OCI-LY1 (cell line): ENCODE results near the gene MFAP4.

Source experiments
- H2AFZ ChIP-seq: fragments of 200-600 bp; sonication (generic), shearing (Covaris generic); 2 replicates; pipeline ENCODE4 v1.6.0; 2014; ENCODE audit warnings: antibody characterized with exemption, mild to moderate bottlenecking, low read length
- H3F3A ChIP-seq: fragments of 200-600 bp; sonication (generic), shearing (Covaris generic); 2 replicates; pipeline ENCODE4 v1.6.0; 2014; ENCODE audit warnings: mild to moderate bottlenecking, antibody characterized with exemption, low read length, moderate library complexity; ENCODE audit not compliant: insufficient read depth
- H3K27ac ChIP-seq: fragments of 200-600 bp; sonication (generic); 2 replicates; pipeline ENCODE4 v1.5.1; 2014; ENCODE audit warnings: low read length, mixed run types, mild to moderate bottlenecking, low read depth; ENCODE audit not compliant: poor library complexity, severe bottlenecking
- H3K27me3 ChIP-seq: fragments of 200-600 bp; sonication (generic); 2 replicates; pipeline ENCODE4 v1.6.0; 2014; ENCODE audit warnings: antibody characterized with exemption, mild to moderate bottlenecking, low read length, moderate library complexity; ENCODE audit not compliant: insufficient read depth
- H3K36me3 ChIP-seq: fragments of 200-600 bp; sonication (generic); 2 replicates; pipeline ENCODE4 v1.6.1; 2014; ENCODE audit warnings: mild to moderate bottlenecking, antibody characterized with exemption, low read length, moderate library complexity, mixed read lengths; ENCODE audit not compliant: insufficient read depth
- H3K4me1 ChIP-seq: fragments of 200-600 bp; sonication (generic); 2 replicates; pipeline ENCODE4 v1.5.1; 2014; ENCODE audit warnings: mild to moderate bottlenecking, low read length, moderate library complexity; ENCODE audit not compliant: insufficient read depth, severe bottlenecking
- H3K4me2 ChIP-seq: fragments of 200-600 bp; sonication (generic), shearing (Covaris generic); 2 replicates; pipeline ENCODE4 v1.6.1; 2014; ENCODE audit warnings: low read length
- H3K4me3 ChIP-seq: fragments of 200-600 bp; sonication (generic); 2 replicates; pipeline ENCODE4 v1.5.1; 2014; ENCODE audit warnings: low read length, low read depth, mild to moderate bottlenecking, mixed read lengths; ENCODE audit not compliant: poor library complexity, severe bottlenecking
- H3K79me2 ChIP-seq: fragments of 200-600 bp; shearing (Covaris generic); 2 replicates; pipeline ENCODE4 v1.6.1; 2016; ENCODE audit warnings: mixed run types, low read length, mixed read lengths; ENCODE audit not compliant: insufficient read depth
- H3K9ac ChIP-seq: fragments of 200-600 bp; sonication (generic), shearing (Covaris generic); 2 replicates; pipeline ENCODE4 v1.6.1; 2014; ENCODE audit warnings: mild to moderate bottlenecking, low read length, mixed read lengths
- H3K9me2 ChIP-seq: fragments of 200-600 bp; sonication (generic), shearing (Covaris generic); 2 replicates; pipeline ENCODE4 v1.6.1; 2014; ENCODE audit warnings: low read depth, mild to moderate bottlenecking, low read length, mixed read lengths
- H3K9me3 ChIP-seq: fragments of 200-600 bp; shearing (Covaris generic); 2 replicates; pipeline ENCODE4 v1.6.1; 2014; ENCODE audit warnings: low read length, mixed read lengths
- H4K20me1 ChIP-seq: fragments of 200-600 bp; sonication (generic), shearing (Covaris generic); 2 replicates; pipeline ENCODE4 v1.6.0; 2016; ENCODE audit warnings: mild to moderate bottlenecking, low read length; ENCODE audit not compliant: insufficient read depth
- CTCF ChIP-seq: fragments of 200-600 bp; sonication (generic), shearing (Covaris generic); IDR thresholded peaks from 2 replicates; pipeline ENCODE4 v1.5.1; 2017; ENCODE audit warnings: mild to moderate bottlenecking, antibody characterized with exemption, low read length, moderate library complexity, mixed read lengths
- EZH2 ChIP-seq: fragments of 200-600 bp; sonication (generic), shearing (Covaris generic); IDR thresholded peaks from 2 replicates; pipeline ENCODE4 v1.8.0; 2017; ENCODE audit warnings: borderline replicate concordance, mixed run types, mild to moderate bottlenecking, antibody characterized with exemption, low read length, moderate library complexity, mixed read lengths

Gene MFAP4

GRCh38 chr17:19385521-19385983 is 1.4 kb downstream of the MFAP4 start:
- H2AFZ ChIP-seq, result no peak overlapping the region

GRCh38 chr17:19384723-19385391 is 2.1 kb downstream of the MFAP4 start:
- H3K27me3 ChIP-seq, result peaks cover under 1% of the 10 kb centered on the region; the same call in 1 of the 2 replicates
- TF ChIP-seq EZH2 (no peak), CTCF (no peak)
- no peaks in the 10 kb centered on the region for H4K20me1 ChIP-seq
- no peak overlapping the region for H2AFZ ChIP-seq
- no peaks in the 10 kb centered on the region for H3K9me3 ChIP-seq
- no peak overlapping the region for H3K4me2 ChIP-seq
- H3K4me3 ChIP-seq, result no peak overlapping the region
- H3K9ac ChIP-seq, result no peak overlapping the region
- H3K4me1 ChIP-seq, result no peaks in the 10 kb centered on the region
- H3K9me2 ChIP-seq, result no peaks in the 10 kb centered on the region
- H3K79me2 ChIP-seq, result no peaks in the 10 kb centered on the region
- peaks cover 18% of the 10 kb centered on the region; the same call in 1 of the 2 replicates for H3K36me3 ChIP-seq
- H3F3A ChIP-seq, result no peaks in the 10 kb centered on the region
- no peak overlapping the region for H3K27ac ChIP-seq

More at GRCh38 chr17:19385521-19385983, 1.4 kb downstream of the MFAP4 start:
- Histone ChIP-seq H3K27ac (no peak overlapping the region), H3K4me3 (no peak overlapping the region), H3K9ac (no peak overlapping the region), H3K4me1 (no peaks in the 10 kb centered on the region), H3K4me2 (no peak overlapping the region), H3K9me3 (no peaks in the 10 kb centered on the region), H4K20me1 (no peaks in the 10 kb centered on the region), H3F3A (no peaks in the 10 kb centered on the region), H3K36me3 (peaks cover 16% of the 10 kb centered on the region; the same call in 1 of the 2 replicates), H3K79me2 (no peaks in the 10 kb centered on the region), H3K9me2 (no peaks in the 10 kb centered on the region), H3K27me3 (peaks cover 3% of the 10 kb centered on the region; the same call in 1 of the 2 replicates)
- no peak for TF ChIP-seq EZH2
- TF ChIP-seq CTCF, result no peak

- Histone ChIP-seq H3K27ac (no peak overlapping the region), H3K4me1 (peaks cover 6% of the 10 kb centered on the region), H3K9me3 (no peaks in the 10 kb centered on the region), H3K36me3 (peaks cover 18% of the 10 kb centered on the region; the same call in 1 of the 2 replicates), H3K4me3 (no peak overlapping the region), H3K9me2 (no peaks in the 10 kb centered on the region), H2AFZ (no peak overlapping the region), H3K79me2 (no peaks in the 10 kb centered on the region), H4K20me1 (no peaks in the 10 kb centered on the region), H3K9ac (no peak overlapping the region), H3F3A (no peaks in the 10 kb centered on the region), H3K4me2 (no peak overlapping the region), H3K27me3 (no peaks in the 10 kb centered on the region)
- TF ChIP-seq EZH2, result no peak
- no peak for TF ChIP-seq CTCF
These were observed 3.1 kb downstream of the MFAP4 start for GRCh38 chr17:19383681-19384470.
